Suppressor macrophage treated with lipopolysaccharide for 1 hour (primary cell): ENCODE data around the gene ATF7IP2.
"Not testable (repeated sequence)": the region's sequence is repeated elsewhere in the genome, so short reads cannot be mapped to it uniquely, and the experiment has no call there.

ENCODE experiments used
- DNase-seq, 3 donors: peaks; one replicate each; pipeline ENCODE4 v3.0.0-alpha.2; 2020 to 2022

Gene ATF7IP2

GRCh38 chr16:10465821-10466220 is 80.0 kb downstream of the ATF7IP2 start:
- no peak for DNase-seq

GRCh38 chr16:10466313-10466712 is 80.5 kb downstream of the ATF7IP2 start:
- no peak for DNase-seq

GRCh38 chr16:10466861-10467260 is 81.0 kb downstream of the ATF7IP2 start:
- no peak for DNase-seq

GRCh38 chr16:10476636-10477035 is 90.8 kb downstream of the ATF7IP2 start:
- not testable (repeated sequence) for DNase-seq

GRCh38 chr16:10480151-10480550 is 94.3 kb downstream of the ATF7IP2 start:
- no peak for DNase-seq

GRCh38 chr16:10485159-10485558 is 99.3 kb downstream of the ATF7IP2 start:
- no peak for DNase-seq

GRCh38 chr16:10485698-10486382 is 100.0 kb downstream of the ATF7IP2 start:
- DNase-seq, result peak in 1 of 3 donors; percentile 8

GRCh38 chr16:10490141-10490540 is 104.3 kb downstream of the ATF7IP2 start:
- no peak for DNase-seq

- no peak for DNase-seq
Observed at GRCh38 chr16:10493276-10493675, 107.4 kb downstream of the ATF7IP2 start.

GRCh38 chr16:10494343-10495030 is 108.6 kb downstream of the ATF7IP2 start:
- no peak for DNase-seq

- DNase-seq, result no peak
Observed at GRCh38 chr16:10495031-10495345, 109.1 kb downstream of the ATF7IP2 start.

- DNase-seq, result no peak
Observed at GRCh38 chr16:10497132-10498101, 111.6 kb downstream of the ATF7IP2 start.

- no peak for DNase-seq
Observed at GRCh38 chr16:10500582-10500981, 114.7 kb downstream of the ATF7IP2 start.

GRCh38 chr16:10501016-10501607 is 115.3 kb downstream of the ATF7IP2 start:
- DNase-seq, result no peak

GRCh38 chr16:10502776-10503175 is 116.9 kb downstream of the ATF7IP2 start:
- peak; percentile 64 to 80 (median 76) for DNase-seq

- DNase-seq, result no peak
Observed at GRCh38 chr16:10504404-10504885, 118.6 kb downstream of the ATF7IP2 start.

- not testable (repeated sequence) for DNase-seq
Observed at GRCh38 chr16:10505286-10505685, 119.4 kb downstream of the ATF7IP2 start.

- peak; percentile 83 to 90 (median 84) for DNase-seq
Observed at GRCh38 chr16:10509534-10510025, 123.7 kb downstream of the ATF7IP2 start.

GRCh38 chr16:10510279-10510678 is 124.4 kb downstream of the ATF7IP2 start:
- no peak for DNase-seq

- DNase-seq, result peak; percentile 49 to 79 (median 70)
Observed at GRCh38 chr16:10511829-10512228, 126.0 kb downstream of the ATF7IP2 start.

GRCh38 chr16:10514369-10515055 is 128.7 kb downstream of the ATF7IP2 start:
- DNase-seq, result peak; percentile 73 to 80 (median 76)

GRCh38 chr16:10517868-10518267 is 132.0 kb downstream of the ATF7IP2 start:
- no peak for DNase-seq
